Lower leg skin (tissue), 4 donors: ENCODE measurements around the gene FBN1. TPM values are rescaled to one million over a fixed set of nuclear protein-coding genes. Genes with fewer than 3 reads are reported as not detected.

ENCODE experiments used
- DNase-seq, 2 donors: peaks; one replicate each; pipeline ENCODE4 v3.0.0-alpha.2; 2019; ENCODE audit warnings: low spot score in 2 of 2
- H3K4me3 ChIP-seq: fragments of 200-600 bp; sonication (generic); 2 replicates; pipeline ENCODE4 v1.5.1; 2017; ENCODE audit warnings: mild to moderate bottlenecking, low read depth; ENCODE audit not compliant: poor library complexity, severe bottlenecking
- CTCF ChIP-seq, 3 donors: fragments of 450-650 bp; IDR thresholded peaks; one replicate each; pipeline ENCODE4 v1.5.1; 2016; ENCODE audit warnings: antibody characterized with exemption in 3 of 3, mild to moderate bottlenecking in 3 of 3, moderate library complexity in 2 of 3
- POLR2A ChIP-seq, 2 donors: fragments of 450-650 bp; IDR thresholded peaks; one replicate each; pipeline ENCODE4 v1.6.1; 2016 to 2017; ENCODE audit warnings: antibody characterized with exemption in 2 of 2, mild to moderate bottlenecking in 1 of 2, moderate library complexity in 1 of 2
- WGBS, 2 donors: methylation state at CpG; one replicate each; pipeline ENCODE4 v1.1.5; 2018; 5-methylcytosine and 5-hydroxymethylcytosine counted together
- intact Hi-C: fragments of 100-400 bp; cut with DNase I; formaldehyde crosslinking; loops from one replicate; pipeline ENCODE4 v1.15.0; 2023; ENCODE audit warnings: low total_unique reads
- total RNA-seq, 4 donors: library from RNA; depleted of rRNA; stranded (reverse); fragments of >200 nt; gene quantifications; one replicate each; pipeline ENCODE4 v1.1.0, GENCODE V29; 2016

The FBN1 gene
- total RNA-seq, 4 donors from 2014 or later = 15.0 to 59.3 (median 24.0) TPM

- WGBS, 2 donors = 74 to 75% methylated on average over 6 of the region's 6 CpGs
- no peak overlapping the region for H3K4me3 ChIP-seq
- no peak for TF ChIP-seq CTCF (IDR thresholded peaks at IDR 0.05)
- no peak for TF ChIP-seq POLR2A (IDR thresholded peaks at IDR 0.05)
- DNase-seq = no peak
- intact Hi-C loops = no loop called here
Measured at GRCh38 chr15:48477795-48478360, 167.6 kb downstream of the FBN1 start.

- DNase-seq = no peak
- H3K4me3 ChIP-seq = no peak overlapping the region
- 87 to 94% methylated on average over 2 of the region's 2 CpGs for WGBS, 2 donors
- TF ChIP-seq CTCF (IDR thresholded peaks at IDR 0.05) (no peak), POLR2A (IDR thresholded peaks at IDR 0.05) (no peak)
- intact Hi-C loops = no loop called here
Measured at GRCh38 chr15:48475600-48476395, 169.7 kb downstream of the FBN1 start.

- no peak for DNase-seq
- H3K4me3 ChIP-seq = no peak overlapping the region
- 70 to 95% methylated on average over 2 of the region's 2 CpGs for WGBS, 2 donors
- intact Hi-C loops = no loop called here
- no peak for TF ChIP-seq POLR2A (IDR thresholded peaks at IDR 0.05)
Measured at GRCh38 chr15:48473667-48474066, 171.8 kb downstream of the FBN1 start.

- intact Hi-C loops = no loop called here
- no peak for DNase-seq
Measured at GRCh38 chr15:48472756-48473155, 172.8 kb downstream of the FBN1 start.

GRCh38 chr15:48471073-48471472 lies 174.4 kb downstream of the FBN1 start:
- H3K4me3 ChIP-seq = no peak overlapping the region
- no peak for DNase-seq
- TF ChIP-seq CTCF (IDR thresholded peaks at IDR 0.05) (no peak), POLR2A (IDR thresholded peaks at IDR 0.05) (no peak)
- intact Hi-C loops = no loop called here
- 88 to 92% methylated on average over 5 of the region's 5 CpGs for WGBS, 2 donors

More at GRCh38 chr15:48472756-48473155, 172.8 kb downstream of the FBN1 start:
- 54 to 67% methylated on average over 2 of the region's 2 CpGs for WGBS, 2 donors
- no peak overlapping the region for H3K4me3 ChIP-seq
- TF ChIP-seq POLR2A (IDR thresholded peaks at IDR 0.05) (no peak), CTCF (IDR thresholded peaks at IDR 0.05) (no peak)

- intact Hi-C loops = no loop called here
Measured at GRCh38 chr15:48470096-48470495, 175.4 kb downstream of the FBN1 start.

More at GRCh38 chr15:48470096-48470495, 175.4 kb downstream of the FBN1 start:
- H3K4me3 ChIP-seq = no peak overlapping the region
- TF ChIP-seq POLR2A (IDR thresholded peaks at IDR 0.05) (no peak), CTCF (IDR thresholded peaks at IDR 0.05) (no peak)
- WGBS, 2 donors = 81 to 94% methylated on average over 4 of the region's 4 CpGs
- DNase-seq = no peak
